WTC11 (cell line): ENCODE results near the gene VDR. TPM values are rescaled to one million over a fixed set of nuclear protein-coding genes. Genes with fewer than 3 reads are reported as not detected.

Experiments
- ATAC-seq: fragments of 200-7000 bp; cut with Tn5 transposase; 2 replicates; pipeline ENCODE4 v1.10.0; 2021; ENCODE audit warnings: mild to moderate bottlenecking, moderate library complexity
- CTCF ChIA-PET: fragments of 300-600 bp; sonication (Branson Sonifier 250); formaldehyde crosslinking; loops from one replicate; lab custom pipeline; 2021; ENCODE audit warnings: antibody characterized with exemption; lab: Charles Lee
- POLR2A ChIA-PET: fragments of 350-600 bp; sonication (Branson Sonifier 250); formaldehyde crosslinking; loops from one replicate; lab custom pipeline; 2021; ENCODE audit warnings: antibody characterized with exemption; lab: Charles Lee
- DNase-seq: peaks from one replicate; pipeline ENCODE4 v3.0.0; 2021; ENCODE audit warnings: low spot score
- H3K27ac Mint-ChIP-seq: 2 replicates; pipeline ENCODE4 v1.8.0; 2021; ENCODE audit warnings: mixed read lengths
- H3K27me3 Mint-ChIP-seq: 2 replicates; pipeline ENCODE4 v1.8.0; 2021; ENCODE audit warnings: low read depth, mild to moderate bottlenecking, moderate library complexity, mixed read lengths
- H3K36me3 Mint-ChIP-seq: 2 replicates; pipeline ENCODE4 v1.8.0; 2021; ENCODE audit warnings: mixed read lengths
- H3K4me1 Mint-ChIP-seq: 2 replicates; pipeline ENCODE4 v1.8.0; 2022; ENCODE audit warnings: mixed read lengths
- H3K4me3 Mint-ChIP-seq: 2 replicates; pipeline ENCODE4 v1.8.0; 2021; ENCODE audit warnings: mild to moderate bottlenecking, moderate library complexity, mixed read lengths
- H3K9me3 Mint-ChIP-seq: 2 replicates; pipeline ENCODE4 v1.8.0; 2021; ENCODE audit warnings: mixed read lengths
- MLX ChIP-seq: sonication (generic); formaldehyde crosslinking; IDR thresholded peaks from 2 replicates; pipeline ENCODE4 v1.8.1; 2023; ENCODE audit warnings: mild to moderate bottlenecking, missing genetic modification reagents, moderate library complexity
- MXD4 ChIP-seq: fragments of 250-450 bp; sonication (Bioruptor Pico); IDR thresholded peaks from 2 replicates; pipeline ENCODE4 v1.8.0; 2021; ENCODE audit warnings: mild to moderate bottlenecking, moderate library complexity, borderline replicate concordance
- NR1H2 ChIP-seq: sonication (generic); formaldehyde crosslinking; IDR thresholded peaks from 2 replicates; pipeline ENCODE4 v1.9.0; 2021; ENCODE audit warnings: mild to moderate bottlenecking, moderate library complexity, missing genetic modification reagents
- STAT6 ChIP-seq: sonication (generic); formaldehyde crosslinking; conservative IDR thresholded peaks from 2 replicates; pipeline ENCODE4 v1.8.1; 2023; ENCODE audit warnings: mild to moderate bottlenecking, low read depth, missing genetic modification reagents, moderate library complexity
- TCF7 ChIP-seq: sonication (generic); formaldehyde crosslinking; IDR thresholded peaks from 2 replicates; pipeline ENCODE4 v1.8.0; 2022; ENCODE audit warnings: mild to moderate bottlenecking, low read depth, missing genetic modification reagents, moderate library complexity
- TEAD4 ChIP-seq: sonication (generic); formaldehyde crosslinking; IDR thresholded peaks from 2 replicates; pipeline ENCODE4 v1.8.0; 2022; ENCODE audit warnings: mild to moderate bottlenecking, missing genetic modification reagents
- USF2 ChIP-seq: sonication (generic); formaldehyde crosslinking; IDR thresholded peaks from 2 replicates; pipeline ENCODE4 v1.8.1; 2023; ENCODE audit warnings: mild to moderate bottlenecking, missing genetic modification reagents, moderate library complexity
- ZNF138 ChIP-seq: sonication (generic); formaldehyde crosslinking; conservative IDR thresholded peaks from 2 replicates; pipeline ENCODE4 v1.8.1; 2022; ENCODE audit warnings: mild to moderate bottlenecking, moderate library complexity, missing genetic modification reagents
- ZNF416 ChIP-seq: fragments of 250-450 bp; sonication (Bioruptor Pico); IDR thresholded peaks from 2 replicates; pipeline ENCODE4 v1.9.0; 2021; ENCODE audit warnings: mild to moderate bottlenecking, inconsistent platforms
- total RNA-seq: library from RNA; stranded (reverse); gene quantifications from 3 replicates; pipeline ENCODE4 v1.2.3, GENCODE V29; 2021
- TF ChIP-seq, protein P1 (sequence below): sonication (generic); formaldehyde crosslinking; IDR thresholded peaks from 2 replicates; pipeline ENCODE4 v1.8.1; 2023; ENCODE audit warnings: mild to moderate bottlenecking, moderate library complexity, missing genetic modification reagents
- TF ChIP-seq, protein P2 (sequence below): sonication (generic); formaldehyde crosslinking; IDR thresholded peaks from 2 replicates; pipeline ENCODE4 v1.8.0; 2022; ENCODE audit warnings: mild to moderate bottlenecking, missing genetic modification reagents
- TF ChIP-seq, protein P3 (sequence below): fragments of 250-450 bp; sonication (Bioruptor Pico); IDR thresholded peaks from 2 replicates; pipeline ENCODE4 v1.9.0; 2021; ENCODE audit warnings: mild to moderate bottlenecking
- TF ChIP-seq, protein P4 (sequence below): sonication (generic); formaldehyde crosslinking; IDR thresholded peaks from 2 replicates; pipeline ENCODE4 v1.8.0; 2023; ENCODE audit warnings: missing genetic modification reagents, mild to moderate bottlenecking, borderline replicate concordance

VDR gene
- total RNA-seq, 1 experiment from 2014 or later: 1.3 TPM

- ATAC-seq: no peak
- no peaks in the 10 kb centered on the region for H3K9me3 Mint-ChIP-seq
- TF ChIP-seq USF2 (CRISPR knock-in tag) (no peak), ZNF416 (CRISPR knock-in tag) (no peak), NR1H2 (CRISPR knock-in tag) (no peak), MLX (no peak)
- TF ChIP-seq, protein P1, sequence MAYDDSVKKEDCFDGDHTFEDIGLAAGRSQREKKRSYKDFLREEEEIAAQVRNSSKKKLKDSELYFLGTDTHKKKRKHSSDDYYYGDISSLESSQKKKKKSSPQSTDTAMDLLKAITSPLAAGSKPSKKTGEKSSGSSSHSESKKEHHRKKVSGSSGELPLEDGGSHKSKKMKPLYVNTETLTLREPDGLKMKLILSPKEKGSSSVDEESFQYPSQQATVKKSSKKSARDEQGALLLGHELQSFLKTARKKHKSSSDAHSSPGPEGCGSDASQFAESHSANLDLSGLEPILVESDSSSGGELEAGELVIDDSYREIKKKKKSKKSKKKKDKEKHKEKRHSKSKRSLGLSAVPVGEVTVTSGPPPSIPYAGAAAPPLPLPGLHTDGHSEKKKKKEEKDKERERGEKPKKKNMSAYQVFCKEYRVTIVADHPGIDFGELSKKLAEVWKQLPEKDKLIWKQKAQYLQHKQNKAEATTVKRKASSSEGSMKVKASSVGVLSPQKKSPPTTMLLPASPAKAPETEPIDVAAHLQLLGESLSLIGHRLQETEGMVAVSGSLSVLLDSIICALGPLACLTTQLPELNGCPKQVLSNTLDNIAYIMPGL (CRISPR knock-in tag): no peak
- H3K4me3 Mint-ChIP-seq: no peak overlapping the region
- no peaks in the 10 kb centered on the region for H3K36me3 Mint-ChIP-seq
- ChIA-PET CTCF (interaction anchor here (1.7 kb wide), 1 partner anchor 92 kb away, joined by 5 read pairs; no protein-coding TSS in a partner anchor), POLR2A (no interaction called here)
- peaks cover 4% of the 10 kb centered on the region for H3K27me3 Mint-ChIP-seq
- H3K4me1 Mint-ChIP-seq: no peaks in the 10 kb centered on the region
- H3K27ac Mint-ChIP-seq: no peak overlapping the region
- DNase-seq: no peak
Observed at GRCh38 chr12:47856721-47857575, 47.8 kb downstream of the VDR start.

DNA sequence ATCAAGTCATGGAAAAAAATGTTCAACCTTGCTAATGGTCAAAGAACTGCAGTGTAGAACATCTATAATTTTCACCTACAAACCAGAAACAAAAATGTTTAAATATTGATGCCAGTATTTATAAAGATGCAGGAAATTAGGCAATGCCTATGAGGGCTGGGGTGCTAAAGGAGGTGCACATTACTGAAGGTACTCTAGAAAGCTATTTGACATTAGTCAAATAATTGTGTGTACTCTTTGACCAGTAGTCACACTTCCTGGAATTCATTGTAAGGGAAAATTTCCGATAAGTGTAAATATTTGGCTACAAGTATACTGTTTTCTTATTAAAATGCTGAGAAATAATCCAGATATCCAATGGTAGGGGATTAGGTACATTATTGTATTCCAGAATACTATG lies 48.7 kb downstream of the VDR start:
- ATAC-seq: no peak
- peaks cover 2% of the 10 kb centered on the region for H3K4me1 Mint-ChIP-seq
- ChIA-PET POLR2A (no interaction called here), CTCF (interaction anchor here (0.7 to 1.7 kb wide), 10 partner anchors 10 to 301 kb away, joined by 3 to 6 read pairs (median 4); partner anchors contain the start of gene ASB8)
- peaks cover 4% of the 10 kb centered on the region for H3K27me3 Mint-ChIP-seq
- H3K27ac Mint-ChIP-seq: no peak overlapping the region
- H3K4me3 Mint-ChIP-seq: no peak overlapping the region
- DNase-seq: no peak
- H3K36me3 Mint-ChIP-seq: no peaks in the 10 kb centered on the region
- no peaks in the 10 kb centered on the region for H3K9me3 Mint-ChIP-seq
- TF ChIP-seq, protein P2, sequence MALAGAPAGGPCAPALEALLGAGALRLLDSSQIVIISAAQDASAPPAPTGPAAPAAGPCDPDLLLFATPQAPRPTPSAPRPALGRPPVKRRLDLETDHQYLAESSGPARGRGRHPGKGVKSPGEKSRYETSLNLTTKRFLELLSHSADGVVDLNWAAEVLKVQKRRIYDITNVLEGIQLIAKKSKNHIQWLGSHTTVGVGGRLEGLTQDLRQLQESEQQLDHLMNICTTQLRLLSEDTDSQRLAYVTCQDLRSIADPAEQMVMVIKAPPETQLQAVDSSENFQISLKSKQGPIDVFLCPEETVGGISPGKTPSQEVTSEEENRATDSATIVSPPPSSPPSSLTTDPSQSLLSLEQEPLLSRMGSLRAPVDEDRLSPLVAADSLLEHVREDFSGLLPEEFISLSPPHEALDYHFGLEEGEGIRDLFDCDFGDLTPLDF (CRISPR knock-in tag): no peak
- TF ChIP-seq, protein P3, sequence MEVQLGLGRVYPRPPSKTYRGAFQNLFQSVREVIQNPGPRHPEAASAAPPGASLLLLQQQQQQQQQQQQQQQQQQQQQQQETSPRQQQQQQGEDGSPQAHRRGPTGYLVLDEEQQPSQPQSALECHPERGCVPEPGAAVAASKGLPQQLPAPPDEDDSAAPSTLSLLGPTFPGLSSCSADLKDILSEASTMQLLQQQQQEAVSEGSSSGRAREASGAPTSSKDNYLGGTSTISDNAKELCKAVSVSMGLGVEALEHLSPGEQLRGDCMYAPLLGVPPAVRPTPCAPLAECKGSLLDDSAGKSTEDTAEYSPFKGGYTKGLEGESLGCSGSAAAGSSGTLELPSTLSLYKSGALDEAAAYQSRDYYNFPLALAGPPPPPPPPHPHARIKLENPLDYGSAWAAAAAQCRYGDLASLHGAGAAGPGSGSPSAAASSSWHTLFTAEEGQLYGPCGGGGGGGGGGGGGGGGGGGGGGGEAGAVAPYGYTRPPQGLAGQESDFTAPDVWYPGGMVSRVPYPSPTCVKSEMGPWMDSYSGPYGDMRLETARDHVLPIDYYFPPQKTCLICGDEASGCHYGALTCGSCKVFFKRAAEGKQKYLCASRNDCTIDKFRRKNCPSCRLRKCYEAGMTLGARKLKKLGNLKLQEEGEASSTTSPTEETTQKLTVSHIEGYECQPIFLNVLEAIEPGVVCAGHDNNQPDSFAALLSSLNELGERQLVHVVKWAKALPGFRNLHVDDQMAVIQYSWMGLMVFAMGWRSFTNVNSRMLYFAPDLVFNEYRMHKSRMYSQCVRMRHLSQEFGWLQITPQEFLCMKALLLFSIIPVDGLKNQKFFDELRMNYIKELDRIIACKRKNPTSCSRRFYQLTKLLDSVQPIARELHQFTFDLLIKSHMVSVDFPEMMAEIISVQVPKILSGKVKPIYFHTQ: no peak
- TF ChIP-seq TEAD4 (CRISPR knock-in tag) (no peak), STAT6 (no peak), ZNF416 (CRISPR knock-in tag) (no peak), TCF7 (no peak), ZNF138 (CRISPR knock-in tag) (no peak), USF2 (CRISPR knock-in tag) (no peak), MXD4 (no peak)
- TF ChIP-seq, protein P4, sequence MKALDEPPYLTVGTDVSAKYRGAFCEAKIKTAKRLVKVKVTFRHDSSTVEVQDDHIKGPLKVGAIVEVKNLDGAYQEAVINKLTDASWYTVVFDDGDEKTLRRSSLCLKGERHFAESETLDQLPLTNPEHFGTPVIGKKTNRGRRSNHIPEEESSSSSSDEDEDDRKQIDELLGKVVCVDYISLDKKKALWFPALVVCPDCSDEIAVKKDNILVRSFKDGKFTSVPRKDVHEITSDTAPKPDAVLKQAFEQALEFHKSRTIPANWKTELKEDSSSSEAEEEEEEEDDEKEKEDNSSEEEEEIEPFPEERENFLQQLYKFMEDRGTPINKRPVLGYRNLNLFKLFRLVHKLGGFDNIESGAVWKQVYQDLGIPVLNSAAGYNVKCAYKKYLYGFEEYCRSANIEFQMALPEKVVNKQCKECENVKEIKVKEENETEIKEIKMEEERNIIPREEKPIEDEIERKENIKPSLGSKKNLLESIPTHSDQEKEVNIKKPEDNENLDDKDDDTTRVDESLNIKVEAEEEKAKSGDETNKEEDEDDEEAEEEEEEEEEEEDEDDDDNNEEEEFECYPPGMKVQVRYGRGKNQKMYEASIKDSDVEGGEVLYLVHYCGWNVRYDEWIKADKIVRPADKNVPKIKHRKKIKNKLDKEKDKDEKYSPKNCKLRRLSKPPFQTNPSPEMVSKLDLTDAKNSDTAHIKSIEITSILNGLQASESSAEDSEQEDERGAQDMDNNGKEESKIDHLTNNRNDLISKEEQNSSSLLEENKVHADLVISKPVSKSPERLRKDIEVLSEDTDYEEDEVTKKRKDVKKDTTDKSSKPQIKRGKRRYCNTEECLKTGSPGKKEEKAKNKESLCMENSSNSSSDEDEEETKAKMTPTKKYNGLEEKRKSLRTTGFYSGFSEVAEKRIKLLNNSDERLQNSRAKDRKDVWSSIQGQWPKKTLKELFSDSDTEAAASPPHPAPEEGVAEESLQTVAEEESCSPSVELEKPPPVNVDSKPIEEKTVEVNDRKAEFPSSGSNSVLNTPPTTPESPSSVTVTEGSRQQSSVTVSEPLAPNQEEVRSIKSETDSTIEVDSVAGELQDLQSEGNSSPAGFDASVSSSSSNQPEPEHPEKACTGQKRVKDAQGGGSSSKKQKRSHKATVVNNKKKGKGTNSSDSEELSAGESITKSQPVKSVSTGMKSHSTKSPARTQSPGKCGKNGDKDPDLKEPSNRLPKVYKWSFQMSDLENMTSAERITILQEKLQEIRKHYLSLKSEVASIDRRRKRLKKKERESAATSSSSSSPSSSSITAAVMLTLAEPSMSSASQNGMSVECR: no peak
